GM18951 (cell line): ENCODE measurements around the gene NDUFS2.
A peak's percentile ranks its signal among the peaks of the same experiment; 100 is the strongest.

ENCODE experiments used
- POLR2A ChIP-seq: IDR thresholded peaks from 4 replicates; pipeline ENCODE4 v1.6.1; 2011; ENCODE audit warnings: mild to moderate bottlenecking; ENCODE audit not compliant: insufficient read length, insufficient read depth; ENCODE audit errors: extremely low read depth
- in situ Hi-C: fragments of 300-500 bp; cut with MboI; formaldehyde crosslinking; loops from one replicate; pipeline ENCODE4 v1.12.0; 2022; ENCODE audit warnings: low sequenced_read_pairs, mixed read lengths, inconsistent platforms; ENCODE audit not compliant: unreplicated experiment

The NDUFS2 gene

GRCh38 chr1:161225534-161226319 is 23.6 kb downstream of the NDUFS2 start, which contains the start of gene TOMM40L:
Gene TOMM40L (plus strand): TSS chr1:161226060. CDS start chr1:161226490, 430 bp downstream.
- in situ Hi-C loops: loop anchor here (10.0 kb wide), 1 partner anchor 159 kb away; no protein-coding TSS in a partner anchor
- peak; percentile 62 for TF ChIP-seq POLR2A

- no peak for TF ChIP-seq POLR2A
- in situ Hi-C loops: loop anchor here (10.0 kb wide), 1 partner anchor 158 kb away; no protein-coding TSS in a partner anchor
These were observed 24.1 kb downstream of the NDUFS2 start for GRCh38 chr1:161226320-161226711.

GRCh38 chr1:161226759-161227158 is 24.6 kb downstream of the NDUFS2 start:
- in situ Hi-C loops: loop anchor here (10.0 kb wide), 1 partner anchor 158 kb away; no protein-coding TSS in a partner anchor

GRCh38 chr1:161227196-161227871 is 25.2 kb downstream of the NDUFS2 start:
- in situ Hi-C loops: loop anchor here (10.0 kb wide), 1 partner anchor 157 kb away; no protein-coding TSS in a partner anchor
- no peak for TF ChIP-seq POLR2A

More at GRCh38 chr1:161226759-161227158, 24.6 kb downstream of the NDUFS2 start:
- TF ChIP-seq POLR2A: no peak

GRCh38 chr1:161228032-161228431 is 25.9 kb downstream of the NDUFS2 start:
- in situ Hi-C loops: loop anchor here (10.0 kb wide), 1 partner anchor 157 kb away; no protein-coding TSS in a partner anchor
- no peak for TF ChIP-seq POLR2A

GRCh38 chr1:161229896-161230295 is 27.7 kb downstream of the NDUFS2 start:
- in situ Hi-C loops: loop anchor here (10.0 kb wide), 1 partner anchor 155 kb away; no protein-coding TSS in a partner anchor
- TF ChIP-seq POLR2A: no peak

- no peak for TF ChIP-seq POLR2A
- in situ Hi-C loops: no loop called here
These were observed 28.6 kb downstream of the NDUFS2 start for GRCh38 chr1:161230762-161231161.

GRCh38 chr1:161233102-161233501 is 30.9 kb downstream of the NDUFS2 start:
- in situ Hi-C loops: no loop called here
- TF ChIP-seq POLR2A: no peak

- no peak for TF ChIP-seq POLR2A
- in situ Hi-C loops: no loop called here
These were observed 34.0 kb downstream of the NDUFS2 start for GRCh38 chr1:161235957-161236775.

- in situ Hi-C loops: no loop called here
- TF ChIP-seq POLR2A: no peak
These were observed 35.9 kb downstream of the NDUFS2 start, which contains the start of gene NR1I3 for GRCh38 chr1:161238039-161238473. Gene NR1I3 (minus strand): TSS chr1:161238203. CDS start chr1:161236565, 1,638 bp downstream.

- TF ChIP-seq POLR2A: no peak
- in situ Hi-C loops: no loop called here
These were observed 39.5 kb downstream of the NDUFS2 start for GRCh38 chr1:161241682-161242081.

GRCh38 chr1:161242313-161242712 is 40.1 kb downstream of the NDUFS2 start:
- in situ Hi-C loops: no loop called here
- TF ChIP-seq POLR2A: no peak
